ENCODE data around the gene TBX3.

The TBX3 gene

GRCh38 chr12:114703060-114703493 lies 19.1 kb upstream of the TBX3 start:
- no peak overlapping the region for H3K27ac Mint-ChIP-seq (ENCODE audit: low read depth)
- DNase-seq (ENCODE audit: low spot score in 2 of 2) (no peak), ATAC-seq (replicated peaks; ENCODE audit: extremely low read depth, poor library complexity, severe bottlenecking) (no peak)
- no peaks in the 10 kb centered on the region for H3K9me3 Mint-ChIP-seq
- H3K36me3 Mint-ChIP-seq (ENCODE audit: insufficient read depth): no peaks in the 10 kb centered on the region
- peaks cover 62% of the 10 kb centered on the region for H3K27me3 Mint-ChIP-seq
- no peaks in the 10 kb centered on the region for H3K4me1 Mint-ChIP-seq
- H3K4me3 Mint-ChIP-seq: no peak overlapping the region

- H3K4me1 Mint-ChIP-seq: no peaks in the 10 kb centered on the region
Observed at GRCh38 chr12:114702462-114702861, 18.5 kb upstream of the TBX3 start.

GRCh38 chr12:114701553-114701952 lies 17.6 kb upstream of the TBX3 start:
- Mint-ChIP-seq H3K4me1 (no peaks in the 10 kb centered on the region), H3K4me3 (no peak overlapping the region), H3K9me3 (no peaks in the 10 kb centered on the region), H3K36me3 (ENCODE audit: insufficient read depth) (no peaks in the 10 kb centered on the region), H3K27me3 (peaks cover 77% of the 10 kb centered on the region), H3K27ac (ENCODE audit: low read depth) (no peak overlapping the region)
- DNase-seq (ENCODE audit: low spot score in 2 of 2) (no peak), ATAC-seq (replicated peaks; ENCODE audit: extremely low read depth, poor library complexity, severe bottlenecking) (no peak)

More at GRCh38 chr12:114702462-114702861, 18.5 kb upstream of the TBX3 start:
- Mint-ChIP-seq H3K36me3 (ENCODE audit: insufficient read depth) (no peaks in the 10 kb centered on the region), H3K9me3 (no peaks in the 10 kb centered on the region), H3K4me3 (no peak overlapping the region), H3K27ac (ENCODE audit: low read depth) (no peak overlapping the region), H3K27me3 (peaks cover 68% of the 10 kb centered on the region)
- no peak for ATAC-seq (replicated peaks; ENCODE audit: extremely low read depth, poor library complexity, severe bottlenecking)
- no peak for DNase-seq (ENCODE audit: low spot score in 2 of 2)

GRCh38 chr12:114701104-114701414 lies 17.1 kb upstream of the TBX3 start:
- Mint-ChIP-seq H3K4me1 (no peaks in the 10 kb centered on the region), H3K27me3 (peaks cover 82% of the 10 kb centered on the region), H3K27ac (ENCODE audit: low read depth) (no peak overlapping the region), H3K36me3 (ENCODE audit: insufficient read depth) (no peaks in the 10 kb centered on the region), H3K9me3 (no peaks in the 10 kb centered on the region), H3K4me3 (no peak overlapping the region)
- DNase-seq (ENCODE audit: low spot score in 2 of 2): no peak
- ATAC-seq (replicated peaks; ENCODE audit: extremely low read depth, poor library complexity, severe bottlenecking): no peak

- Mint-ChIP-seq H3K36me3 (ENCODE audit: insufficient read depth) (no peaks in the 10 kb centered on the region), H3K27me3 (peaks cover 87% of the 10 kb centered on the region), H3K4me3 (no peak overlapping the region), H3K9me3 (no peaks in the 10 kb centered on the region), H3K27ac (ENCODE audit: low read depth) (no peak overlapping the region), H3K4me1 (no peaks in the 10 kb centered on the region)
- DNase-seq (ENCODE audit: low spot score in 2 of 2) (no peak), ATAC-seq (replicated peaks; ENCODE audit: extremely low read depth, poor library complexity, severe bottlenecking) (no peak)
Observed at GRCh38 chr12:114700392-114701103, 16.6 kb upstream of the TBX3 start.

GRCh38 chr12:114698566-114699163 lies 14.7 kb upstream of the TBX3 start:
- no peaks in the 10 kb centered on the region for H3K9me3 Mint-ChIP-seq
- H3K36me3 Mint-ChIP-seq (ENCODE audit: insufficient read depth): no peaks in the 10 kb centered on the region
- H3K4me1 Mint-ChIP-seq: no peaks in the 10 kb centered on the region
- no peak overlapping the region for H3K27ac Mint-ChIP-seq (ENCODE audit: low read depth)
- DNase-seq (ENCODE audit: low spot score in 2 of 2): no peak
- peaks cover 99% of the 10 kb centered on the region for H3K27me3 Mint-ChIP-seq
- no peak for ATAC-seq (replicated peaks; ENCODE audit: extremely low read depth, poor library complexity, severe bottlenecking)
- no peak overlapping the region for H3K4me3 Mint-ChIP-seq

GRCh38 chr12:114697741-114698565 lies 14.0 kb upstream of the TBX3 start:
- H3K4me3 Mint-ChIP-seq: no peak overlapping the region
- no peaks in the 10 kb centered on the region for H3K9me3 Mint-ChIP-seq
- no peak overlapping the region for H3K27ac Mint-ChIP-seq (ENCODE audit: low read depth)
- no peaks in the 10 kb centered on the region for H3K4me1 Mint-ChIP-seq
- no peaks in the 10 kb centered on the region for H3K36me3 Mint-ChIP-seq (ENCODE audit: insufficient read depth)
- ATAC-seq (replicated peaks; ENCODE audit: extremely low read depth, poor library complexity, severe bottlenecking) (no peak), DNase-seq (ENCODE audit: low spot score in 2 of 2) (no peak)
- H3K27me3 Mint-ChIP-seq: peaks cover 99% of the 10 kb centered on the region

- Mint-ChIP-seq H3K9me3 (no peaks in the 10 kb centered on the region), H3K4me3 (no peak overlapping the region), H3K36me3 (ENCODE audit: insufficient read depth) (no peaks in the 10 kb centered on the region), H3K27ac (ENCODE audit: low read depth) (no peak overlapping the region), H3K4me1 (no peaks in the 10 kb centered on the region), H3K27me3 (peaks cover 99% of the 10 kb centered on the region)
- ATAC-seq (replicated peaks; ENCODE audit: extremely low read depth, poor library complexity, severe bottlenecking) (no peak), DNase-seq (ENCODE audit: low spot score in 2 of 2) (no peak)
Observed at GRCh38 chr12:114697243-114697716, 13.3 kb upstream of the TBX3 start.

- H3K36me3 Mint-ChIP-seq (ENCODE audit: insufficient read depth): no peaks in the 10 kb centered on the region
- no peaks in the 10 kb centered on the region for H3K4me1 Mint-ChIP-seq
- ATAC-seq (replicated peaks; ENCODE audit: extremely low read depth, poor library complexity, severe bottlenecking) (no peak), DNase-seq (ENCODE audit: low spot score in 2 of 2) (no peak)
- peaks cover 99% of the 10 kb centered on the region for H3K27me3 Mint-ChIP-seq
- H3K27ac Mint-ChIP-seq (ENCODE audit: low read depth): no peak overlapping the region
- no peaks in the 10 kb centered on the region for H3K9me3 Mint-ChIP-seq
- H3K4me3 Mint-ChIP-seq: no peak overlapping the region
Observed at GRCh38 chr12:114696443-114697242, 12.7 kb upstream of the TBX3 start.

- H3K4me3 Mint-ChIP-seq: no peak overlapping the region
- DNase-seq (ENCODE audit: low spot score in 2 of 2) (no peak), ATAC-seq (replicated peaks; ENCODE audit: extremely low read depth, poor library complexity, severe bottlenecking) (no peak)
- no peaks in the 10 kb centered on the region for H3K4me1 Mint-ChIP-seq
- H3K27ac Mint-ChIP-seq (ENCODE audit: low read depth): no peak overlapping the region
- peaks cover 99% of the 10 kb centered on the region for H3K27me3 Mint-ChIP-seq
- no peaks in the 10 kb centered on the region for H3K36me3 Mint-ChIP-seq (ENCODE audit: insufficient read depth)
- no peaks in the 10 kb centered on the region for H3K9me3 Mint-ChIP-seq
Observed at GRCh38 chr12:114695305-114695592, 11.3 kb upstream of the TBX3 start.

GRCh38 chr12:114694436-114695304 lies 10.7 kb upstream of the TBX3 start:
- H3K27ac Mint-ChIP-seq (ENCODE audit: low read depth): no peak overlapping the region
- no peaks in the 10 kb centered on the region for H3K9me3 Mint-ChIP-seq
- no peaks in the 10 kb centered on the region for H3K4me1 Mint-ChIP-seq
- H3K36me3 Mint-ChIP-seq (ENCODE audit: insufficient read depth): no peaks in the 10 kb centered on the region
- peaks cover 99% of the 10 kb centered on the region for H3K27me3 Mint-ChIP-seq
- ATAC-seq (replicated peaks; ENCODE audit: extremely low read depth, poor library complexity, severe bottlenecking): no peak
- H3K4me3 Mint-ChIP-seq: no peak overlapping the region
- DNase-seq (ENCODE audit: low spot score in 2 of 2): no peak

- no peak for ATAC-seq (replicated peaks; ENCODE audit: extremely low read depth, poor library complexity, severe bottlenecking)
- DNase-seq (ENCODE audit: low spot score in 2 of 2): no peak
- Mint-ChIP-seq H3K4me3 (no peak overlapping the region), H3K36me3 (ENCODE audit: insufficient read depth) (no peaks in the 10 kb centered on the region), H3K27ac (ENCODE audit: low read depth) (no peak overlapping the region), H3K9me3 (no peaks in the 10 kb centered on the region), H3K27me3 (peaks cover 99% of the 10 kb centered on the region), H3K4me1 (no peaks in the 10 kb centered on the region)
Observed at GRCh38 chr12:114693532-114693931, 9.6 kb upstream of the TBX3 start.

Data from central memory CD8-positive, alpha-beta T cell (primary cell).